Mesenteric fat pad (tissue), 1 donor: ENCODE measurements around the gene NUDT8. TPM values are rescaled to one million over a fixed set of nuclear protein-coding genes. Genes with fewer than 3 reads are reported as not detected.
"Not testable (repeated sequence)": the region's sequence is repeated elsewhere in the genome, so short reads cannot be mapped to it uniquely, and the experiment has no call there.

Source experiments
- DNase-seq: peaks from one replicate; pipeline ENCODE4 v3.0.0-alpha.2; 2020; ENCODE audit warnings: low spot score
- total RNA-seq: library from RNA; stranded (reverse); fragmentation: NEBNext Ultra II Directional; extraction: Animal tissue kit (Norgen Biotek cat#: 25700); gene quantifications from one replicate; pipeline ENCODE4 v1.2.1, GENCODE V29; 2021
- donor health status: DM: yes; HTN: yes; CAD: no.

The NUDT8 gene
- total RNA-seq, 1 donor from 2014 or later = 12.9 TPM

GRCh38 chr11:67630228-67630942 is 648 bp upstream of the NUDT8 start:
- peak; percentile 100 for DNase-seq

DNA sequence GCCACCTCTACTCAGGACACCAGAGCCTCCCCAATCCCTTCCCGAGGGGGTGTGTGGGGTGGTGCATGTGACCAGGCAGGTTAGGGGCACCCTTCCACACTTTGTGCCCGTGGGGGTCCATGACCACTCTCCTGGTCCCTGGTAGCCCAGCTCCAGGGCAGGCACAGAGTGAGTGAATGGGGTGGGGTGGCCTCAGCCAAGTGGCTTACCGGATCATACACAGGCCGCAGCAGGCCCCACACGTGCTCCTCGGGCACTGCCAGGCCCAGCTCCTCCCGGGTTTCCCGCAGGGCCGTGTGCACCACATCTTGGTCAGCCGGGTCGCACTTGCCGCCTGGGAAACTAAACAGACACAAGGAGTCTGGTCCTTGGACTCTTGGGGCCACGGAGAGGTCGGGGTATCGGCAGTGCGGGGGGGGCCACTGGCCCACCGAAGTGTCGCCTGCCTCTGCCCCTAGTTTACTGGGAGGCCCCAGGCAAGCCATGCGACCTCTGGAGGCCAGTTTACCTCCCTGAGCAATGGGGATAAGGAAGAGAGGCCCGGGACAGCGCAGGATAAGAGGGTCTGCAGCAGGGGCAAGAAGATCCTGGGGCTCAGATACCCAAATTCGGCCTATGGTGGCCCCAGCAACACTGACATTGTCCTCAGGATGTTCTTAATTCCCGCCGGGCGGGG is 889 bp downstream of the NUDT8 start:
- no peak for DNase-seq

GRCh38 chr11:67627812-67628624 is 1.7 kb downstream of the NUDT8 start:
- DNase-seq = no peak

DNA sequence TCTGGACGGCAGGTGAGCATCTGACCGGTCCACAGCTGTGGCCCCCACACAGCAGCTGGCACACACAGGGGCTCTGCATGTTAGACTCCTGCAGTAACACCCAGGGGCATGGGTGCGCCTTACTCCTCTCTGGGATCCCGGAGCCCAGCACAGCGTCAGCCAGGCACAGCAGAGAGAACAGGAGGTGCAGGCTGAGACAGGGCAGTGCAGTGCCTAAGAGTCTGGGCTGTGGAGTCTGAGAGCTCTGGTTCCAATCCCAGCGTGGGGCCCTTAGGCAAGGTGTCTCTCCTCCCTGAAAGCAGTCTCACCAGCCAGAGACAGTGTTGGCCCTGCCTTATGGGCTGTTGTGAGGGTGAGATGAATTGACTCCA is 2.3 kb downstream of the NUDT8 start:
- no peak for DNase-seq

- DNase-seq = no peak
Measured at GRCh38 chr11:67626970-67627369, 2.8 kb downstream of the NUDT8 start.

- not testable (repeated sequence) for DNase-seq
Measured at GRCh38 chr11:67626131-67626833, 3.5 kb downstream of the NUDT8 start.

DNA sequence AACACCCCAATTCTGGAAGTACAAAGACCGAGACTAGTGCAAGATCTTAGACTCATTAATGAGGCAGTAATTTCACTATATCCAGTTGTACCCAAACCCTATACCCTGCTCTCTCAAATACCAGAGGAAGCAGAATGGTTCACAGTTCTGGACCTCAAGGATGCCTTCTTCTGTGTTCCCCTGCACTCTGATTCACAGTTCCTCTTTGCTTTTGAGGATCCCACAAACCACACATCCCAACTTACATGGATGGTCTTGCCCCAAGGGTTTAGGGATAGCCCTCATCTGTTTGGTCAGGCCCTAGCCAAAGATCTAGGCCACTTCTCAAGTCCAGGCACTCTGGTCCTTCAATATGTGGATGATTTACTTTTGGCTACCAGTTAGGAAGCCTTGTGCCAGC is 5.9 kb downstream of the NUDT8 start:
- DNase-seq = not testable (repeated sequence)

GRCh38 chr11:67622905-67623304 is 6.8 kb downstream of the NUDT8 start:
- DNase-seq = not testable (repeated sequence)

GRCh38 chr11:67621928-67622327 is 7.8 kb downstream of the NUDT8 start:
- not testable (repeated sequence) for DNase-seq

- DNase-seq = not testable (repeated sequence)
Measured at GRCh38 chr11:67620621-67621020, 9.1 kb downstream of the NUDT8 start.

DNA sequence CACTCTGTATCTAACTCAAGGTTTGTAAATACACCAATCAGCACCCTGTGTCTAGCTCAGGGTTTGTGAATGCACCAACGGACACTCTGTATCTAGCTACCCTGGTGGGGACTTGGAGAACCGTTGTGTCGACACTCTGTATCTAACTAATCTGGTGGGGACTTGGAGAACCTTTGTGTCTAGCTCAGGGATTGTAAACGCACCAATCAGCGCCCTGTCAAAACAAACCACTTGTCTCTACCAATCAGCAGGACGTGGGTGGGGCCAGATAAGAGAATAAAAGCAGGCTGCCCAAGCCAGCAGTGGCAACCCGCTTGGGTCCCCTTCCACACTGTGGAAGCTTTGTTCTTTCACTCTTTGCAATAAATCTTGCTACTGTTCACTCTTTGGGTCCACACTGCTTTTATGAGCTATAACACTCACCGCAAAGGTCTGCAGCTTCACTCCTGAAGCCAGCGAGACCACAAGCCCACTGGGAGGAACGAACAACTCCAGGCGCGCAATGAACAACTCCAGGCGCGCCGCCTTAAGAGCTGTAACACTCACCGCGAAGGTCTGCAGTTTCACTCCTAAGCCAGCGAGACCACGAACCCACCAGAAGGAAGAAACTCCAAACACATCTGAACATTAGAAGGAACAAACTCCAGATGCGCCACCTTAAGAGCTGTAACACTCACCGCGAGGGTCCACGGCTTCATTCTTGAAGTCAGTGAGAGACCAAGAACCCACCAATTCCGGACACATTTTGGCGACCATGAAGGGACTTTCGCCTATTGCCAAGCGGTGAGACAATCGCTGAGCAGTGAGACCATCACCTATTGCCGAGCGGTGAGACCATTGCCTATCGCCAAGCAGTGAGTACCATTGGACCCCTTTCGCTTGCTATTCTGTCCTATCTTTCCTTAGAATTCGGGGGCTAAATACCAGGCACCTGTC is 9.8 kb downstream of the NUDT8 start:
- not testable (repeated sequence) for DNase-seq

- DNase-seq = not testable (repeated sequence)
Measured at GRCh38 chr11:67618901-67619659, 10.7 kb downstream of the NUDT8 start.

DNA sequence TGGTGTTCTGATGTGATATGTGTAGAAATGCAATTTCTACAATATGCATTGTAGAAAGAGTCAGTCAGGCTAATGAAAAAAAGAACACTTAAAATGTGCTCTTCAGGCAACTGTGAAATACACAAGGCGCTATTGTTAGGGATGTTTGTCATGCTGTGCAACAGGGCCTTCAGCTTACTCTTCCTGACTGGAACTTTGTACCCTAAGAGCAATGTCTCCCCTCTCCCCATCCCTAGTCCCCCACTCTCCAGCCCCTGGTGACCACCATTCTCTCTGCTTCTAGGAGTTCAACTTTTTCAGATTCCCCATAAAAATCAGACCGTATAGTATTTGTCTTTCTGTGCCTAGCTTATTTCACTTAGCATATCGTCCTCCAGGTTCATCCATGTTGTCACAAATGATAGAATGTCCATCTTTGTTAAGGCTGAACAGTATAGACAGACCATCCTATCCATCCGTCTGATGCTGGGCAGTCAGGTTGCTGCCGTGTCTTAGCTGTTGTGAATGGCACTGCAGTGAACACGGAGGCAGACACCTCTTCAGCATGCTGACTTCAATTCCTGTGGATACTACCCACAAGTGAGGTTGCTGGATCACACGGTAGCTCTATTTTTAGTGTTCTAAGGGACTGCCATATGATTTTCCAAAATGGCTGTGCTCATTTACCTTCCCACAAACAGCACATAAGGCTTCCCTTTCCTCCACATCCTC is 12.3 kb downstream of the NUDT8 start:
- DNase-seq = no peak

GRCh38 chr11:67616431-67617242 is 13.1 kb downstream of the NUDT8 start:
- DNase-seq = no peak

DNA sequence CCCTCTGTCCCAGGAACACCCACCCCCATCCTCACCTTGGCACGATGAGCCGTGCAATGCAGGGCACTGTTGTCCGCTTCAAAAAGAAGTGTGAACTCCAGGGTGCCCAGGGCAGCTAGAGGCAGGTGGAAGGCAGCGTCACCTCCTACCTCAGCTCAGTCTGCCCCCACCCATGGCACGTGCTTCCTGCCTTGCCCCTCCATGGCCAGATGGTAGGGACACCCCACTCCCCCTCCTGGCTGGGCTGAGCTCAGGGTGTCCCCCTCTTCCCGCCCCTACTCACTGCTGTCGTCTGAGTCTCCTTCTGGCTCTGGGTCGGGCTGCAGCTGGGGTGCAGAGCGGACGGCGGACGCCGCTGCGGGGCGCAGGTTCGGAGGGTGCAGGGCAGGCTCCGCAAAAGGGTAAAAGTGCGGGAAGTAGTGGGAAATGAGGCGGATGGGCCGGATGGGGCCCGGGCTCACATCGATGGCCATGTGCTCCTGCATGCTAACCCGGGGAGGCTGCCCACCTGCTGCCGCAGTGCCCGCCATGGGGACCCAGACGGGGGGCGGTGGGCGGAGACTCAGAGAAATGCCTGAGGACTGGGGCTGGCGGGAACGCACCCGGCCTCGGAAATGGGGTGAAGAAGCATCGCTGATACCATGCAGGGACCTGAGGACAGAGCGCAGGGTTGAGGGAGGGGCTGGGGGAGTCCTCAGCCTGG is 13.9 kb downstream of the NUDT8 start:
- DNase-seq = no peak

GRCh38 chr11:67614730-67615714 is 14.7 kb downstream of the NUDT8 start:
- DNase-seq = no peak
